GM23338 (cell line): Measurements from ENCODE around the gene PGF. TPM values are rescaled to one million over a fixed set of nuclear protein-coding genes. Genes with fewer than 3 reads are reported as not detected.

ENCODE experiments used
- ATAC-seq: fragments of 200-7000 bp; cut with Tn5 transposase; 3 replicates; pipeline ENCODE4 v1.9.1; 2020
- DNase-seq: peaks from one replicate; pipeline ENCODE4 v3.0.0-alpha.2; 2015; ENCODE audit warnings: low spot score
- H2AFZ ChIP-seq: fragments of 200-600 bp; sonication (generic); 2 replicates; pipeline ENCODE4 v1.8.0; 2016; ENCODE audit warnings: antibody characterized with exemption, mild to moderate bottlenecking, moderate library complexity
- H3F3A ChIP-seq: fragments of 200-600 bp; sonication (generic); replicated peaks from 2 replicates; pipeline ENCODE4 v1.8.0; 2017; ENCODE audit warnings: antibody characterized with exemption, mixed run types, low read depth
- H3K27ac ChIP-seq: fragments of 200-600 bp; sonication (generic); 2 replicates; pipeline ENCODE4 v1.6.1; 2016; ENCODE audit warnings: low read depth
- H3K27me3 ChIP-seq: fragments of 200-600 bp; sonication (generic); 2 replicates; pipeline ENCODE4 v1.8.0; 2016; ENCODE audit warnings: mild to moderate bottlenecking, mixed run types, moderate library complexity; ENCODE audit not compliant: insufficient read depth
- H3K36me3 ChIP-seq: fragments of 200-600 bp; sonication (generic); 2 replicates; pipeline ENCODE4 v1.8.0; 2016; ENCODE audit warnings: mild to moderate bottlenecking; ENCODE audit not compliant: insufficient read depth
- H3K4me1 ChIP-seq: fragments of 200-600 bp; sonication (generic); 2 replicates; pipeline ENCODE4 v1.8.0; 2016; ENCODE audit warnings: mild to moderate bottlenecking, moderate library complexity; ENCODE audit not compliant: insufficient read depth
- H3K4me2 ChIP-seq: fragments of 200-600 bp; sonication (generic); 2 replicates; pipeline ENCODE4 v1.7.1; 2017; ENCODE audit warnings: mixed run types
- H3K4me3 ChIP-seq: fragments of 200-600 bp; sonication (generic); 2 replicates; pipeline ENCODE4 v1.6.1; 2016; ENCODE audit warnings: mixed run types
- H3K79me2 ChIP-seq: fragments of 200-600 bp; sonication (generic); replicated peaks from 2 replicates; pipeline ENCODE4 v1.8.0; 2017; ENCODE audit warnings: mild to moderate bottlenecking; ENCODE audit not compliant: insufficient read depth
- H3K9me2 ChIP-seq: fragments of 200-600 bp; sonication (generic); 2 replicates; pipeline ENCODE4 v1.8.0; 2017; ENCODE audit not compliant: insufficient read depth
- H4K20me1 ChIP-seq: fragments of 200-600 bp; sonication (generic); replicated peaks from 2 replicates; pipeline ENCODE4 v1.8.0; 2017; ENCODE audit warnings: mild to moderate bottlenecking; ENCODE audit not compliant: insufficient read depth
- H3K27ac Mint-ChIP-seq: 2 replicates; pipeline ENCODE4 v1.8.0; 2020; ENCODE audit warnings: inconsistent platforms, mild to moderate bottlenecking, moderate library complexity, mixed read lengths
- H3K27me3 Mint-ChIP-seq: 3 replicates; pipeline ENCODE4 v1.8.0; 2022; ENCODE audit warnings: low read depth, mild to moderate bottlenecking, moderate library complexity, mixed read lengths, inconsistent platforms; ENCODE audit not compliant: insufficient read depth, poor library complexity
- H3K36me3 Mint-ChIP-seq: 3 replicates; pipeline ENCODE4 v1.8.0; 2021; ENCODE audit warnings: low read depth, mild to moderate bottlenecking, inconsistent platforms, moderate library complexity, mixed read lengths
- H3K4me1 Mint-ChIP-seq: 3 replicates; pipeline ENCODE4 v1.8.0; 2020; ENCODE audit warnings: mild to moderate bottlenecking, inconsistent platforms, mixed read lengths
- H3K4me3 Mint-ChIP-seq: 3 replicates; pipeline ENCODE4 v1.8.0; 2021; ENCODE audit warnings: moderate library complexity, mild to moderate bottlenecking, inconsistent platforms, mixed read lengths
- H3K9me3 Mint-ChIP-seq: 3 replicates; pipeline ENCODE4 v1.8.0; 2020; ENCODE audit warnings: moderate library complexity, mild to moderate bottlenecking, inconsistent platforms, mixed read lengths
- CREB1 ChIP-seq: fragments of 250-450 bp; sonication (Bioruptor Pico); IDR thresholded peaks from 2 replicates; pipeline ENCODE4 v1.5.0; 2020; ENCODE audit warnings: low read depth, mild to moderate bottlenecking, moderate library complexity
- CTCF ChIP-seq, 2 experiments: fragments of 200-600 bp in 1 of 2; sonication (generic) in 1 of 2; conservative IDR thresholded peaks; 2 replicates each; pipeline versions ENCODE4 v1.5.1 to v1.6.1; 2016 to 2017; ENCODE audit warnings: antibody characterized with exemption in 2 of 2, low read depth in 2 of 2, mild to moderate bottlenecking in 2 of 2, moderate library complexity in 1 of 2
- ETS1 ChIP-seq: IDR thresholded peaks from 2 replicates; pipeline ENCODE4 v1.6.1; 2016; ENCODE audit warnings: antibody characterized with exemption
- EZH2 ChIP-seq: fragments of 200-600 bp; sonication (generic); IDR thresholded peaks from one replicate; pipeline ENCODE4 v1.8.0; 2017; ENCODE audit warnings: antibody characterized with exemption, mild to moderate bottlenecking, low read depth; ENCODE audit not compliant: unreplicated experiment
- EZH2phosphoT487 ChIP-seq: fragments of 200-600 bp; sonication (generic); IDR thresholded peaks from one replicate; pipeline ENCODE4 v1.8.1; 2018; ENCODE audit warnings: antibody characterized with exemption; ENCODE audit not compliant: unreplicated experiment
- JUNB ChIP-seq: IDR thresholded peaks from one replicate; pipeline ENCODE4 v1.6.1; 2016; ENCODE audit warnings: antibody characterized with exemption; ENCODE audit not compliant: unreplicated experiment
- NANOG ChIP-seq: IDR thresholded peaks from 2 replicates; pipeline ENCODE4 v1.6.1; 2016; ENCODE audit warnings: antibody characterized with exemption, borderline replicate concordance
- POLR2AphosphoS5 ChIP-seq: IDR thresholded peaks from 2 replicates; pipeline ENCODE4 v1.6.1; 2016; ENCODE audit warnings: antibody characterized with exemption, low read depth
- REST ChIP-seq: IDR thresholded peaks from one replicate; pipeline ENCODE4 v1.6.1; 2018; ENCODE audit warnings: antibody characterized with exemption; ENCODE audit not compliant: unreplicated experiment
- STAT1 ChIP-seq: IDR thresholded peaks from one replicate; pipeline ENCODE4 v1.6.1; 2016; ENCODE audit warnings: antibody characterized with exemption; ENCODE audit not compliant: unreplicated experiment
- ZNF114 ChIP-seq: fragments of 250-450 bp; sonication (Bioruptor Pico); IDR thresholded peaks from 2 replicates; pipeline ENCODE4 v1.5.0; 2020; ENCODE audit warnings: mild to moderate bottlenecking, moderate library complexity
- ZNF331 ChIP-seq: fragments of 250-450 bp; sonication (Bioruptor Pico); IDR thresholded peaks from 2 replicates; pipeline ENCODE4 v1.5.0; 2020; ENCODE audit warnings: low read depth, mild to moderate bottlenecking, moderate library complexity
- ZNF462 ChIP-seq: fragments of 250-450 bp; sonication (Bioruptor Pico); IDR thresholded peaks from 2 replicates; pipeline ENCODE4 v1.5.0; 2020; ENCODE audit warnings: mild to moderate bottlenecking, moderate library complexity
- polyA plus RNA-seq: library from polyadenylated mRNA; unstranded; fragments of >200 nt; fragmentation: Nextera tagmentation; extraction: Ambion mirVana; gene quantifications from 2 replicates; pipeline ENCODE4 v1.2.1, GENCODE V29; 2016
- total RNA-seq: library from RNA; depleted of rRNA; stranded (reverse); fragments of >200 nt; shearing (Covaris generic); gene quantifications from 2 replicates; pipeline ENCODE4 v1.2.3, GENCODE V29; 2014

PGF gene
- total and polyA plus RNA-seq, 2 experiments from 2014 or later: 2.9 to 6.3 TPM

- ATAC-seq: no peak
- Mint-ChIP-seq H3K27me3 (no peaks in the 10 kb centered on the region), H3K4me3 (no peak overlapping the region), H3K36me3 (peaks cover 79% of the 10 kb centered on the region), H3K27ac (no peak overlapping the region), H3K4me1 (peaks cover 17% of the 10 kb centered on the region; the same call in 2 of the 3 replicates), H3K9me3 (no peaks in the 10 kb centered on the region)
- H3K27ac ChIP-seq: no peak overlapping the region
- H2AFZ ChIP-seq: no peak overlapping the region
- no peak overlapping the region for H3K4me3 ChIP-seq
- H3K36me3 ChIP-seq: peaks cover 54% of the 10 kb centered on the region
- no peaks in the 10 kb centered on the region for H3K9me2 ChIP-seq
- H3K4me2 ChIP-seq: no peak overlapping the region
- TF ChIP-seq CTCF (conservative IDR thresholded peaks at IDR 0.05; ENCODE audit: low read depth in 2 of 2) (no peak), EZH2 (no peak), STAT1 (no peak), REST (no peak), CREB1 (no peak), NANOG (no peak), ZNF114 (CRISPR knock-in tag) (no peak), ETS1 (no peak), POLR2AphosphoS5 (no peak), JUNB (no peak), EZH2phosphoT487 (no peak), ZNF331 (CRISPR knock-in tag) (no peak), ZNF462 (CRISPR knock-in tag) (no peak)
- peaks cover 16% of the 10 kb centered on the region for H3K4me1 ChIP-seq
- DNase-seq: no peak
- 0 out of 2 replicates have a peak, but pooled peaks cover 6% of the 10 kb centered on the region for H3F3A ChIP-seq
- H3K79me2 ChIP-seq: peaks cover 25% of the 10 kb centered on the region
- H4K20me1 ChIP-seq: peaks cover 52% of the 10 kb centered on the region
- H3K27me3 ChIP-seq: no peaks in the 10 kb centered on the region
Measured at GRCh38 chr14:74891870-74892269, 63.5 kb downstream of the PGF start.
